Fibroblast of lung (primary cell): ENCODE data around the gene EMC7. TPM values are rescaled to one million over a fixed set of nuclear protein-coding genes. Genes with fewer than 3 reads are reported as not detected.

Experiments
- DNase-seq, 2 donors: peaks; one replicate each; pipeline versions ENCODE4 v3.0.0 to v3.0.0-alpha.2; 2010; ENCODE audit warnings: low read depth in 2 of 2
- H2AFZ ChIP-seq: 2 replicates; pipeline ENCODE4 v1.5.1; 2012; ENCODE audit warnings: low read length, control low read depth, inconsistent platforms
- H3K27ac ChIP-seq: 2 replicates; pipeline ENCODE4 v1.5.1; 2011; ENCODE audit warnings: low read length, control low read depth; ENCODE audit not compliant: insufficient read depth
- H3K27me3 ChIP-seq: 2 replicates; pipeline ENCODE4 v1.5.1; 2011; ENCODE audit warnings: mild to moderate bottlenecking, low read length; ENCODE audit not compliant: control insufficient read depth, insufficient read depth
- H3K36me3 ChIP-seq: 2 replicates; pipeline ENCODE4 v1.5.1; 2011; ENCODE audit warnings: low read length; ENCODE audit not compliant: control insufficient read depth, insufficient read depth
- H3K4me1 ChIP-seq: 2 replicates; pipeline ENCODE4 v1.5.1; 2011; ENCODE audit warnings: low read length; ENCODE audit not compliant: control insufficient read depth, insufficient read depth; ENCODE audit errors: extremely low read depth
- H3K4me2 ChIP-seq: 2 replicates; pipeline ENCODE4 v1.5.1; 2011; ENCODE audit warnings: low read length, control low read depth; ENCODE audit not compliant: insufficient read depth; ENCODE audit errors: extremely low read depth
- H3K4me3 ChIP-seq, 4 experiments: fragments of 200-600 bp in 1 of 4; sonication (generic) in 1 of 4; replicated peaks in 1 of 4; 2 replicates each; pipeline ENCODE4 v1.5.1; 2011 to 2016; ENCODE audit warnings: low read length in 4 of 4, low read depth in 3 of 4, mild to moderate bottlenecking in 3 of 4, control low read depth in 2 of 4, inconsistent platforms in 1 of 4, mixed read lengths in 1 of 4; ENCODE audit not compliant: insufficient read depth in 1 of 4; ENCODE audit errors: control extremely low read depth in 1 of 4
- H3K79me2 ChIP-seq: 2 replicates; pipeline ENCODE4 v1.5.1; 2012; ENCODE audit warnings: mild to moderate bottlenecking, low read length, inconsistent platforms; ENCODE audit not compliant: control insufficient read depth, insufficient read depth
- H3K9ac ChIP-seq: 2 replicates; pipeline ENCODE4 v1.5.1; 2011; ENCODE audit warnings: mild to moderate bottlenecking, low read length, control low read depth; ENCODE audit not compliant: insufficient read depth
- H3K9me3 ChIP-seq: 2 replicates; pipeline ENCODE4 v1.5.1; 2012; ENCODE audit warnings: low read depth, low read length; ENCODE audit not compliant: control insufficient read depth, insufficient read depth
- H4K20me1 ChIP-seq: 2 replicates; pipeline ENCODE4 v1.5.1; 2011; ENCODE audit warnings: low read length; ENCODE audit not compliant: control insufficient read depth, insufficient read depth; ENCODE audit errors: extremely low read depth
- CTCF ChIP-seq, 2 donors: IDR thresholded peaks in 1 of 2; conservative IDR thresholded peaks in 1 of 2; 1 replicate in 1 of 2; 2 replicates in 1 of 2; pipeline ENCODE4 v1.5.1; 2011 to 2012; ENCODE audit warnings: low read length in 2 of 2, control low read depth in 1 of 2, inconsistent platforms in 1 of 2, low read depth in 1 of 2, mild to moderate bottlenecking in 1 of 2
- EZH2 ChIP-seq: IDR thresholded peaks from 2 replicates; pipeline ENCODE4 v1.5.1; 2012; ENCODE audit warnings: low read length, control low read depth, mild to moderate bottlenecking; ENCODE audit errors: missing control alignments
- polyA plus RNA-seq, 2 donors: library from polyadenylated mRNA; depleted of rRNA in 1 of 2; stranded (reverse) in 1 of 2; unstranded in 1 of 2; fragments of >200 nt; gene quantifications; 2 replicates each; pipeline ENCODE4 v1.2.1, GENCODE V29; 2011 to 2012; ENCODE audit warnings: missing spikeins in 1 of 2
- total RNA-seq: library from RNA; depleted of rRNA; stranded (reverse); fragments of >200 nt; gene quantifications from 2 replicates; pipeline ENCODE4 v1.2.1, GENCODE V29; 2014

Gene EMC7
- total and polyA plus RNA-seq, 2 donors (not counting 1 experiment from before 2014, with no cell fraction given): 47.7 to 108 TPM

GRCh38 chr15:34099914-34100313, 1.7 kb downstream of the EMC7 start:
- Histone ChIP-seq H3K79me2 (peaks cover 39% of the 10 kb centered on the region), H3K27me3 (no peaks in the 10 kb centered on the region), H3K4me2 (peak overlapping the region; percentile 98), H2AFZ (no peak overlapping the region), H3K4me3 (peak overlapping the region; percentile 81 to 93 (median 86)), H3K36me3 (peaks cover 2% of the 10 kb centered on the region), H3K27ac (no peak overlapping the region), H4K20me1 (no peaks in the 10 kb centered on the region), H3K4me1 (peaks cover 5% of the 10 kb centered on the region), H3K9ac (no peak overlapping the region), H3K9me3 (no peaks in the 10 kb centered on the region)
- TF ChIP-seq EZH2 (no peak), CTCF (conservative IDR thresholded peaks at IDR 0.05 in 1 of 2, IDR thresholded peaks at IDR 0.05 in 1 of 2; ENCODE audit: low read depth in 1 of 2, low read length in 2 of 2) (no peak)
- no peak for DNase-seq

- peak; percentile 55 to 62 for DNase-seq
- Histone ChIP-seq H4K20me1 (no peaks in the 10 kb centered on the region), H3K4me2 (peak overlapping the region; percentile 13), H3K27ac (no peak overlapping the region), H3K27me3 (no peaks in the 10 kb centered on the region), H3K9me3 (no peaks in the 10 kb centered on the region), H3K79me2 (no peaks in the 10 kb centered on the region), H3K4me3 (no peak overlapping the region), H2AFZ (no peak overlapping the region), H3K4me1 (peaks cover 2% of the 10 kb centered on the region), H3K9ac (no peak overlapping the region), H3K36me3 (peaks cover 2% of the 10 kb centered on the region)
- TF ChIP-seq EZH2 (no peak), CTCF (conservative IDR thresholded peaks at IDR 0.05 in 1 of 2, IDR thresholded peaks at IDR 0.05 in 1 of 2; ENCODE audit: low read depth in 1 of 2, low read length in 2 of 2) (no peak)
Observed at GRCh38 chr15:34085746-34086145, 15.9 kb downstream of the EMC7 start.

- Histone ChIP-seq H3K9me3 (no peaks in the 10 kb centered on the region), H3K4me3 (no peak overlapping the region), H2AFZ (no peak overlapping the region), H3K9ac (no peak overlapping the region), H3K27me3 (no peaks in the 10 kb centered on the region), H4K20me1 (no peaks in the 10 kb centered on the region), H3K27ac (peak overlapping the region; percentile 23), H3K79me2 (no peaks in the 10 kb centered on the region), H3K4me2 (no peak overlapping the region), H3K4me1 (peaks cover 2% of the 10 kb centered on the region), H3K36me3 (peaks cover 2% of the 10 kb centered on the region)
- peak; percentile 67 to 90 for DNase-seq
- TF ChIP-seq EZH2: no peak
- no peak for TF ChIP-seq CTCF (conservative IDR thresholded peaks at IDR 0.05 in 1 of 2, IDR thresholded peaks at IDR 0.05 in 1 of 2; ENCODE audit: low read depth in 1 of 2, low read length in 2 of 2)
Observed at GRCh38 chr15:34084086-34084485, 17.6 kb downstream of the EMC7 start.
